Measurements from ENCODE around the gene FAM83C.
"Not testable (repeated sequence)": the region's sequence is repeated elsewhere in the genome, so short reads cannot be mapped to it uniquely, and the experiment has no call there.

FAM83C gene

DNA sequence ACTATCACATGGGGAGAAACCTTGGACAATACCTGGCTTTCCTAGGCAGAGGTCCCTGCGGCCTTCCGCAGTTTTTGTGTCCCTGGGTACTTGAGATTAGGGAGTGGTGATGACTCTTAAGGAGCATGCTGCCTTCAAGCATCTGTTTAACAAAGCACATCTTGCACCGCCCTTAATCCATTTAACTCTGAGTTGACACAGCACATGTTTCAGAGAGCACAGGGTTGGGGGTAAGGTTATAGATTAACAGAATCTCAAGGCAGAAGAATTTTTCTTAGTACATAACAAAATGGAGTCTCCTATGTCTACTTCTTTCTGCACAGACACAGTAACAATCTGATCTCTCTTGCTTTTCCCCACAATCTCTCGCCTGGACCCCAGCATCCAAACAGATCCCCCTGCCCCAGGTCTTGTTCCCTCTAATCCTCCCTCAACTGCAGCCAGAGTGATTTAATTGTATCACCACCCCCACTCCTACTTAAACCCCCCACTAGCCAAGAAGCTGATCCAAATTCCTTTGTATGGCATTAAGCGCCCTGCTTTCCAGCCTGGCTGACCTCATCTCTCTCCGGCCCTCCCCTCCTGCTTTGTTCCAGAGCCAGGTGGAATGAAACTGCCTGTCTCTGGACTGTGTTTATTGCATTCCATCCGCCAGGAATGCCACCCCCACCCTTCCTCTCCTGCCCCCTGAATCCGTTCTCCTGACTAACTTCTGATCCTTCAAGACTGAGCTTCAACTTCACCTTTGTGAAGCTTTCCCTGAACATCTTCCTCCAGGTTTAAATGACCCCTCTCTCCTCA, 29.3 kb downstream of the FAM83C start:
- not testable (repeated sequence) for DNase-seq

DNA sequence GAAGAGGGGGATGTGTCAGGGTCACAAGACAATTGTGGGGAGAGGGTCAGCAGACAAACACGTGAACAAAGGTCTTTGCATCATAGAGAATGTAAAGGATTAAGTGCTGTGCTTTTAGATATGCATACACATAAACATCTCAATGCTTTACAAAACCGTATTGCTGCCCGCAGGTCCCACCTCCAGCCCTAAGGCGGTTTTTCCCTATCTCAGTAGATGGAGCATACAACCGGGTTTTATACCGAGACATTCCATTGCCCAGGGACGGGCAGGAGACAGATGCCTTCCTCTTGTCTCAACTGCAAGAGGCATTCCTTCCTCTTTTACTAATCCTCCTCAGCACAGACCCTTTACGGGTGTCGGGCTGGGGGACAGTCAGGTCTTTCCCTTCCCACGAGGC, 29.9 kb downstream of the FAM83C start:
- not testable (repeated sequence) for DNase-seq

DNA sequence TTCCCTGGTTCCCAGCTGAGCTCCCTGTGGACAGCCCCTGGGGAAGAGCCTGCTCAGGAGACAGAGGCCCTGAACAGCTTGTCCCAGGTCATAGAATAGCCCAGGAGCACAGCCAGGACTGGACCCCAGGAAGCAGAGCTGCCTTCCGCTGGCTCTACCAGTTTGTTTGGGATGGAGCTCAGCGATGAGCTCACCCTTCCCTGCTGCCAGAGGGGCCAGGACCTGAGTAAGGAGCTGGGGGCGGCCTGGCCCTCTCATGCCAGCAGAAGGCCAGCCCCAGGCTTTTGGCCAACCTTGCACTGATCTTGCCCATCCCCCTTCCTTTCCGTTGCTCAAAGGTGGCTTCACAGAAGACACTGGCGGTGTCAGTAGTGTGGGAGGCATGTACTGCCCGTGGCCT, 31.8 kb downstream of the FAM83C start:
- no peak for DNase-seq

DNA sequence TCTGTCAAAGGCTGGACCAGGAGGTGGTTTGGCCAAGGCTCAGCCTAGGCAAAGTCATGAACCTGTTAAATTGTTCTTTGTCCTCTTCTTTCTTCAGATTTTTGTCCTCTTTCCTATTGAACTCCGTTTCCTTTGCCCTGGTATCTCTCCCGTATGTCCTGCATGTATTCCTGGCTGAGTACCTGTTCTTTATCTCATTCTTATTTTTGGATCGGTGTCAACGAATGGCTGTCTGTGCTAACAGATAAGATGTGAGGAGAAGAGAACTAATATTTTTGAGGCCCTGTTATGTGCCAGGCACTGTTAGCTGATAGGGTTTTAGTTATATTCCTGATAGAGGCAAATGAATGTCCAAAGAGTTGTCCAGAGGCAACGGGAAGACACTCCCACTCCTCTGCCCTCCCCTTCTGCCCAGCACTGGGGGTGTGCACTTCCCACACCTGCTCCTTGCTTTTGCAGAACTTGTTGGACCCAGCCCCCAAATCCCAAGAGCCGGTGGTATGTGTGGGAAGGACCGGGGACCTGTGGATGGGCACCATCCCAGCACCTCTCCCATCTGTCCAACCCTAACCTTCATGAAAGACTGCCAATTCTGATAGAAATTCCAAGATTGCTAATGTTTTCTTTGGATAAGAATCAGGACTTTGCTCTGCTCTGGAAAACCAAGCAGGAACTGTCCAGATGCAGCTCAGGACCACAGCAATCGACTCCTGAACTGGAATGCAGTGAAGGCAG, 34.9 kb downstream of the FAM83C start:
- DNase-seq: no peak

DNA sequence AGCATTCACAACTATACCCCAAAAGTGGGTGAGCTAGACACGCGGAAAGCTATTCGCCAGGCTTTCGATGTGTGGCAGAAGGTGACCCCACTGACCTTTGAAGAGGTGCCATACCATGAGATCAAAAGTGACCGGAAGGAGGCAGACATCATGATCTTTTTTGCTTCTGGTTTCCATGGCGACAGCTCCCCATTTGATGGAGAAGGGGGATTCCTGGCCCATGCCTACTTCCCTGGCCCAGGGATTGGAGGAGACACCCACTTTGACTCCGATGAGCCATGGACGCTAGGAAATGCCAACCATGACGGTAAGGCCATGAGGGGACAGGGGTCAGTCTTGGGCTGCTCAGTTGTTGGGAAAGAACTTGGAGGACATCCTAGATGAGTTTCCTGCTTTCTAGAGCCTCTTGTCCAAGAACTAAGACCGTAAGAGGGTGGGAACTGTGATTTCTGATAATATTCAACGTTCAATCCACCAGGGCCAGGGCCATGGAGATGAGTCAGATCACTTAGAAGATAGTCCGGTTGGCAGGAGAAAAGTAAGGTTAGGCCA, 37.7 kb downstream of the FAM83C start:
- DNase-seq: no peak

DNA sequence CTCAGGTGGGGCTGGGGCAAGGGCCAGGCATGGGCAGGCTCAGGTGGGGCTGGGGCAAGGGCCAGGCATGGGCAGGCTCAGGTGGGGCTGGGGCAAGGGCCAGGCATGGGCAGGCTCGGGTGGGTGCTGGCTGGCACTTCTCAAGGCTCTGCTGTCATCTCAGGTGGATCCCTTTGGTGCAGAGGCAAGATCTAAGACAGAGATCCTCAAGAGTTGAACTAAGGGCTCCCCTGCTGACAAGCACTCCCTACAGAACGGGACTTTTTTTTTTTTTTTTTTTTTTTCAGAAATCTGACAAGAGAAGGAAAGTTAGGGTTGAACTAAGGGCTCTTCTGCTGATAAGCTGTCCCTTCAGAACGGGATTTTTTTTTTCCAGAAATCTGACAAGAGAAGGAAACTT, 39.2 kb downstream of the FAM83C start:
- DNase-seq: no peak

DNA sequence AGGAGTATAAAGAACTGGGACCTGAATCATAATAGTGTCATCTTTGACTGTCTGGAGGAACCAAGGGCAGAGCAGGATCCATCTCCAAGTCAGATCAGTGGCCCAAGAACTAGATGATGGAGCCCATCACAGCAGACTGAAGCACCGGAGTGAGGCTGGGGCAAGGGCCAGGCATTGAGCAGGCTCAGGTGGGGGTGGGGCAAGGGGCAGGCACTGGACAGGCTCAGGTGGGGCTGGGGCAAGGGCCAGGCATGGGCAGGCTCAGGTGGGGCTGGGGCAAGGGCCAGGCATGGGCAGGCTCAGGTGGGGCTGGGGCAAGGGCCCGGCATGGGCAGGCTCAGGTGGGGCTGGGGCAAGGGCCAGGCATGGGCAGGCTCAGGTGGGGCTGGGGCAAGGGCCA, 39.6 kb downstream of the FAM83C start:
- not testable (repeated sequence) for DNase-seq

DNA sequence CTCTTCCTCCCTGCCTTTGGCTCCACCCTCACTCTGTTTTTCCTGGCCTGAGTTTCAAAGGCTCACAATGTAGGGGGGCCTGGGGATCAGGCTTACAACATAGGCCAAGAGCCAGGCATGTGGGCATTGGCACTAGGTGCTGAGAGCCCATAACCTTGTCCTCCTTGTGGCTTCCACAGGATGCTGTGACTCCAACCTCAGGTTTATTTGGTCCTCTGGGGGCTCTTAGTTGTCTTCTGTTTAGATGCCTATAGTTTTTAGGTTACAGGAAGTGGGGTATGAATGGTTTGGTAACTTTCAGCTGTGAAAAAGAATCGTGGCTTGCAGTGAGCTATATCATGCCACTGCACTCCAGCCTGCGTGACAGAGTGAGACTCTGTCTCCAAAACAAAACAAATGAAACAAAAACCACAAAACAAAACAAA, 40.2 kb downstream of the FAM83C start:
- DNase-seq: no peak

DNA sequence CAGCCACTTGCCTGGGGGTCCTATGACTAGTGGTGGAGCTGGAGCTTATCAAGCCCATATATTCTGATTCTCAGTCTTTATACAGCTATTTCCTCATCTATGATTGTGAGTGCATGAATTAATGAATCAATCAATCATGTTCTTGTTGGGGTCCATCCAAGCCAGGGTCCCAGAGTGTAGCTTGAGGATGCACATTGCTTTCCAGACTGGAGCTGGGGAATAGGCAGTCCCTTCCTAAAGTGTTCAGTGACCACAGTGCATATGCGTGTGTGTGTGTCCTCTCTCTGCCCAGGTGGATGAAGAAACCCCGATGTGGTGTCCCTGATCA, 40.6 kb downstream of the FAM83C start:
- DNase-seq: no peak

DNA sequence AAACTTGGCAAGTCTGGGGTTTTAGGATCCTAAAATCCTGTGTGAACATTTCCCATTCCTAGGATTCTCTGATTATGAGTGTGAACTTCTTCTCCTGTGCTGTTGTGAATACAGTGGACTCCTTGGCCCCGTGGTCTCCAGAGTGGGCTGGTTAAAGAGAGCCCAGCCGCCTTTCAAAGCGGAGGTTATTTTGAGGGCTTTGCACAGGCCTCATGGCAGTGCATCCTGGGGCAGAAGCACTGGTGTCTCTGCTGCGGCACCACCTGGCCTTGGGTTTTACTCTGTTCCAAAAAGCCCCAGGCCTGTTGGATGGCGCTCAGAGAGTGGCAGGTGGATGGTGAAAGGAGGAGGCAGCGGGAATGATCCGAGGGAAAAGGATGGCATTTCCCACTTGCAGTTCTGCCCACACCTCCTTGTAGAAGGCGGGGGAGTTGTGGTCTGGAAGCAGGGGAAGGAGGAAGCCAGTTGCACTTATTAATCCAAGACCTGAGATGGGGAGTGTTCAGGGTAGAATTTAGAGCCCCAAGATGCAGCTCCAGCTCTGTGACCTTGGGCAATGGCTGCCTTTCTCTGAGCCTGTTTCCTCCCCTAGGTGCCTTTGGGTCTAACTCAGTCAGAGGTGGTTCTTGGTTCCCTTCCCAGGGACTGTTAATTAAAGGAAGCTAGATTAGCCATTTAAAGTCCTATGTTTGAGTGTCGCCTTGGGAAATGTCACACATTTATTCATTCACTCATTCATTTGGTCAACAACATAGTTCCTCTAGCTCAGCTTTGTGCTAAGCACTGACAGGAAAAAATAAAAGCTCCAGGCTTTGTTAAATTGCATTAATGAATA, 43.4 kb downstream of the FAM83C start:
- DNase-seq: no peak

DNA sequence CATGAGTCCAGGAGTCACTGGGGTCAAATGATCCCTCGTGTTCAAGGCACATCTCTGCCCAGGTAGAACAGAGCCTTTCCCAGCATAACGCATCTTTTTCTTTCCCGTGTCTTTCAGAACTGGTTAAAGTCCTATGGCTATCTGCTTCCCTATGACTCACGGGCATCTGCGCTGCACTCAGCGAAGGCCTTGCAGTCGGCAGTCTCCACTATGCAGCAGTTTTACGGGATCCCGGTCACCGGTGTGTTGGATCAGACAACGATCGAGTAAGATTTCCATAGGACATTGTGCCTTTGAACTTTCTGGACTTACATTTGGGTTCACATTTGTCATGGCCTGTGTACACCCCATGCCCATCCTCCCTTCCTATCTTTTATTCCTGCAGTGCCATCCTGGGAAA, 45.5 kb downstream of the FAM83C start:
- DNase-seq: no peak

DNA sequence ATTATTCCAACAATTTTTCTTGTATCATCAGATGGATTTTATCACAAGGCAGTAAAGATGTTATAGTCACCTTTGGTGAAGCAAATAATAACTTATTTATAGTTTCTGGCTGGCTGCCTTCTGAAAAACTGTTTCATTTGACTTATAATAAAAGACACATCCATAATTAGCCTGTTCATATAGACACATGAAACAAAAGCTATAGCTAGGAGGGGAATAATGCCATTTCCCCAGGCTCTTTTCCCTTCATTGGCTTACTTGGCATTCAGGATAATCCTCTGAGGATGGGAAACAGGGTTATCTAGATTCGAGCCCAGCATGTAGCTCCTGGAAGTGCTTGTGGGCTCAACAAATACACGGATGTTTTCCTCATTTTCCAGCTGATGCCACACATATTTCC, 48.2 kb downstream of the FAM83C start:
- DNase-seq: no peak

DNA sequence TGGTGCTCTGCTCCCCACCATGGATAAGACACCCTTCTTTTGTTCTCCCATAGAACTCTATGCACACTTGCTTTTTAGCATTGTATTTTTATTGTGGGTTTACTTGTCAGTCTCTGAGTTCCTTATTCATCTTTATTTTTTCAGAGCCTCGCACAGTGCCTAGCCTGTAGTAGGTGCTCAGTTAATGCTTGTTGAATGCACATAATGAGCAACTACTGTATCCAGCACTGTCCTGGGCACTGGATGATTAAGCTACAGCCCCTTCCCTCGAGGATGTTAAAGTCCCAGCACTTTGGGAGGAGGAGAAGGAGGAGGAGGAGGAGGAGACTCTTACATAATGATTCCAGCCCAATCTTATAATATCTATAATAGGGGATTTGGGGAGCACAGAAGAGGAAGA, 48.9 kb downstream of the FAM83C start:
- no peak for DNase-seq

DNA sequence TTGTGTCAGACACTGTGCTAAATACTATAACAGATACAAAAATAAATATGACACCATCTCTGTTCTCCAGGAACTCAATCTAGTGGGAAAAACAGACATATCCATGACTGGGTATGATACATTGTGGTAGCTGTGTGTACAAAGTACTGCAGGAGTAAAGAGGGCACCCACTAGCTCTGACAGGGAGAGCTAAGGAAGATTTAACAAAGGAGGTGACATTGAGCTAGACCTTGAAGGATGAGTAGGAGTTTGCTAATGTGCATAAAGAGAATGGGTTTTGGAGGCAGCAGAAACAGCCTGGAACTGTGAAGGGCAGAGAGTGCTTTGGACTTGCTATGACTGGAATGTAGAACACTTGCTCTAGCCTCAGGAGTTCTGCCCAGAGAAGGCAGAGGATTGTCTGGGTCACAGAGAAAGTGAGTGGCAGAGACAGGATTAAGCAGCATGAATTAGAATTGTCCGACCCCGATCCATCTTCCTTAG, 51.4 kb downstream of the FAM83C start:
- no peak for DNase-seq

DNA sequence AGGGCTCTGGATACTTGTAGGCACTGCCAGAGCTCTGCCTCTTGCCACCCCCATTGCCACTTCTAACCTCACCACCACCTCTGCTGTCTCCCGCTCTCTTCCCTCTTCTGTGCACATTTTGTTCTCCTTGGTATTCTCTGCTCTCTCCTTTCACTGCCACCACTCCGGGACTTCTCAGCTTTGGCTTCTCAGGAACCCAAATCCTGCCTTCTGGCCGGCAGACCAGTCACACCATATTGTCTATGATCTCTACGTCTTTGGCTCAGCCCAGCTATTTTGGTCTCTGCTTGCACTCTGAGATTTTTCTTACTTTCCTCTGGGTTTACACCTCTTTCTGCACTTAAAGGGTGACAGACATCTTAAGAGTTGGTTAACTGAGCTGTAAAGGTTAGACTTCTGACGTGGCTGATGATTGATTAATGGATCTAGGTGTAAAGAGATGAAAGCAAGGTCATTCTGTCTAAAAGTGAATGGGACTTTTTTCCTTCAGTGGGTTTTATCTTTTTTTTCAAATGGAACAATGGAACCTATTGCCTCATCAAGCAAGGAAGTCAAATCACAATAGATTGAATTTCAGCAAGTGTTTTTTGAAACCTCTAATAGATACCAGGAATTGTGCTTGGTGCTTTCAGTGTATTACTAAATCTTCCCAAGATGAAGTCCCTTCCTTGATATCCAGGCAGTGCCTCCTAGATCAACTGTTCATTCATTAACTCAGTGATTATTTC, 52.0 kb downstream of the FAM83C start:
- DNase-seq: no peak

DNA sequence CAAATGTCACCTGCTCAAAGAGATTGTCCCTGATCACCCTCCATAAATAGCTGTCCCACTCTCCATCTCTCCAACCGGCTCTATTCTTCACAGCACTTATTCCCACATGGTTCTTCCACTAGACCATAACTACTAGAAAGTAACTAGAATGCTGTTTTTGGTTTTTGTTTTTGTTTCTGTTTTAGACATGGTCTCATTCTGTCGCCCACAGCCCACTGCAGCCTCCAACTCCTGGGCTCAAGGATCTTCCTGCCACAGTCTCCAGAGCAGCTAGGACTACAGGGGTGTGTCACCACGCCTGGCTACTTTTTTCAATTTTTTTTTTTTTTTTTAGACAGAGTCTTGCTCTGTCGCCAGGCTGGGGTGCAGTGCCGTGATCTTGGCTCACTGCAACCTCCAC, 53.5 kb downstream of the FAM83C start:
- no peak for DNase-seq

DNA sequence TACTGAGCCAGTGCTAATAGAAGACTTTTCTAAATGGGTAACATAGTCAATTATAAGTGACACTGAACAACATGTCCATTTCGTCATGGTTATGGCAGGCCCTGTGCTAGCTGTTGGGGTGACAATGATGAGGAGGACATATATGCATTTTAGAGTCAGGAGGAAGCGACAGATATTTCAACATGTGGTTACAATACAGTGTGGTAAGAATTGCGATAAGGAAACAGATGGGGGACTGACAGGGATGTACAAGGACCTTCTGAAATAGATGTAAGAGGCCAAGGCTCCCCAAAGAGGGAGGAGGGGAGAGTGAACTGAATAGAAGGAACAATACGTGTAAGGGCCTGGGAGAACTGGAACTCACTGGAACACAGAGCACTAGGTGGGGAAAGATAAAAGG, 54.1 kb downstream of the FAM83C start:
- peak; percentile 1 for DNase-seq

DNA sequence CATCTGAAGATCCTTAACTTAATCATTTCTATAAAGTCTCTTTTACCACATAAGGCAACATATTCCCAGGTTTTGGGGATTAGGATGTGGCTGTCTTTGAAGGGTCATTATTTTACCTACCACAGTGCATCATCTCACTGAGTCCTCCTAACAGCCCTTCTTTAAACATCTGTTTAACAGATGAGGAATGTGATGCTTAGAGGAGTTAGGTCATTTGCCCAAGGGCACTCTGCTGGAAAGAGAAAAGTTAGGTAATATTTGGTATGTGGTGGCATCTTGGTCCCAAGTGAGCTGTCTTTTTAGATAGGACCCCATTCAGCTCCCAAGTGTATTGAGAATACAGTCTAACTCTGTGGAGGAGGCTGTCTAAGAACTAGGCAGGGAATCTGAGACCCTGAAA, 54.7 kb downstream of the FAM83C start:
- no peak for DNase-seq

DNA sequence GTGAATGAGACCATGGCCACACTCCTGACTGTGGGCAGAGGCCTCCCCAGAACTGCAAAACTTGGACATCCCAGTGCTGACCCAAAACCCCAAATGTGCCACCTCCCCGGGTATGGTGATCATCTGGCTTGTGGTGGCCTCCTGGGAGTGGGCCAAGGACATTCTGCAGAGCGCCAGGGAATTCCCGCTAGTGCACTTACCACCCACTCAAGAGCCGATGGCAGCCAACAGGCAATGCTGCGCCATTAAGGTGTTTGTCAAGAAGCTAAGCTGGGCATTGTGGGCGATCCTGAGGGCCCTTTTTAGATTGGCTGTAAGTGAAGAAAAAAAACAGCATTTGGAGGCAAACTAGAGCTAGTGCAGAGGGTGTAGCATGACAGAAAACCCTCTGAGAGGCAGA, 56.3 kb downstream of the FAM83C start:
- DNase-seq: no peak
